Astrocyte of the spinal cord (primary cell): ENCODE results near the gene DYDC2.

Source experiments
- DNase-seq: peaks from one replicate; pipeline ENCODE4 v3.0.0; 2011; ENCODE audit warnings: low read depth, low spot score
- H3K4me3 ChIP-seq: 2 replicates; pipeline ENCODE4 v1.5.1; 2011; ENCODE audit warnings: low read depth, mild to moderate bottlenecking, low read length, moderate library complexity
- CTCF ChIP-seq: IDR thresholded peaks from 2 replicates; pipeline ENCODE4 v1.5.1; 2012; ENCODE audit warnings: low read depth, mild to moderate bottlenecking, low read length, inconsistent platforms
- in situ Hi-C: cut with HindIII; loops from 2 replicates; pipeline ENCODE4 v1.10.0; 2017; ENCODE audit warnings: low sequenced_read_pairs

DYDC2 gene

GRCh38 chr10:80359644-80360043 is 3.1 kb downstream of the DYDC2 start:
- H3K4me3 ChIP-seq, result no peak overlapping the region
- in situ Hi-C loops, result no loop called here
- no peak for DNase-seq
- no peak for TF ChIP-seq CTCF

GRCh38 chr10:80365510-80365909 is 8.9 kb downstream of the DYDC2 start:
- TF ChIP-seq CTCF, result no peak
- in situ Hi-C loops, result no loop called here

GRCh38 chr10:80371467-80371866 is 14.9 kb downstream of the DYDC2 start:
- no peak for DNase-seq
- TF ChIP-seq CTCF, result no peak
- no peak overlapping the region for H3K4me3 ChIP-seq
- in situ Hi-C loops, result no loop called here

More at GRCh38 chr10:80365510-80365909, 8.9 kb downstream of the DYDC2 start:
- H3K4me3 ChIP-seq, result no peak overlapping the region
- no peak for DNase-seq

- in situ Hi-C loops, result no loop called here
- no peak overlapping the region for H3K4me3 ChIP-seq
- DNase-seq, result no peak
- no peak for TF ChIP-seq CTCF
These were observed 16.1 kb downstream of the DYDC2 start for GRCh38 chr10:80372675-80373074.

GRCh38 chr10:80373502-80373901 is 16.9 kb downstream of the DYDC2 start:
- in situ Hi-C loops, result no loop called here
- DNase-seq, result no peak
- TF ChIP-seq CTCF, result no peak
- no peak overlapping the region for H3K4me3 ChIP-seq

GRCh38 chr10:80379701-80380100 is 23.1 kb downstream of the DYDC2 start:
- TF ChIP-seq CTCF, result no peak
- in situ Hi-C loops, result no loop called here
- no peak overlapping the region for H3K4me3 ChIP-seq
- no peak for DNase-seq

GRCh38 chr10:80380185-80380584 is 23.6 kb downstream of the DYDC2 start:
- no peak for TF ChIP-seq CTCF
- no peak overlapping the region for H3K4me3 ChIP-seq
- DNase-seq, result no peak
- in situ Hi-C loops, result no loop called here
